H1 (cell line): ENCODE data around the gene SYNGR4. TPM values are rescaled to one million over a fixed set of nuclear protein-coding genes. Genes with fewer than 3 reads are reported as not detected.

Experiments
- BACH1 ChIP-seq: IDR thresholded peaks from 2 replicates; pipeline ENCODE4 v1.6.1; 2012; ENCODE audit warnings: low read length, improper control_type of control experiment
- BCL11A ChIP-seq, 2 experiments: IDR thresholded peaks; one replicate each; pipeline ENCODE4 v1.6.1; 2011; ENCODE audit warnings: low read depth in 2 of 2, low read length in 2 of 2, mild to moderate bottlenecking in 2 of 2
- CBX5 ChIP-seq: fragments of 300-800, 300-1000 bp; sonication (generic); IDR thresholded peaks from 2 replicates; pipeline ENCODE4 v1.7.1; 2016; ENCODE audit warnings: antibody characterized with exemption, low read length, low read depth
- CEBPB ChIP-seq: IDR thresholded peaks from 2 replicates; pipeline ENCODE4 v1.6.1; 2012; ENCODE audit warnings: low read depth, low read length
- CHD7 ChIP-seq: fragments of 300-600 bp; sonication (generic); IDR thresholded peaks from 2 replicates; pipeline ENCODE4 v1.7.1; 2012; ENCODE audit warnings: low read length, moderate library complexity, mild to moderate bottlenecking, inconsistent platforms; ENCODE audit not compliant: insufficient replicate concordance
- CTBP2 ChIP-seq: IDR thresholded peaks from 2 replicates; pipeline ENCODE4 v1.7.0; 2011; ENCODE audit warnings: borderline replicate concordance, mild to moderate bottlenecking, moderate library complexity, mixed read lengths, low read length; ENCODE audit not compliant: insufficient read depth, insufficient read length
- GTF2F1 ChIP-seq: IDR thresholded peaks from 2 replicates; pipeline ENCODE4 v1.6.1; 2012; ENCODE audit warnings: low read depth, low read length, improper control_type of control experiment, borderline replicate concordance
- KDM4A ChIP-seq: IDR thresholded peaks from one replicate; pipeline ENCODE4 v1.7.1; 2012; ENCODE audit warnings: low read depth, mild to moderate bottlenecking, moderate library complexity, low read length, inconsistent platforms; ENCODE audit not compliant: severe bottlenecking
- RFX5 ChIP-seq: IDR thresholded peaks from 2 replicates; pipeline ENCODE4 v1.6.1; 2011; ENCODE audit warnings: low read depth, low read length, improper control_type of control experiment, borderline replicate concordance
- SIN3A ChIP-seq, 2 experiments: IDR thresholded peaks in 1 of 2; conservative IDR thresholded peaks in 1 of 2; 2 replicates each; pipeline ENCODE4 v1.6.1; 2011 to 2012; ENCODE audit warnings: low read length in 2 of 2, improper control_type of control experiment in 1 of 2, low read depth in 1 of 2, mild to moderate bottlenecking in 1 of 2
- TCF12 ChIP-seq: IDR thresholded peaks from 2 replicates; pipeline ENCODE4 v1.6.1; 2011; ENCODE audit warnings: low read depth, mild to moderate bottlenecking, low read length
- polyA plus RNA-seq, 7 experiments: library from polyadenylated mRNA; depleted of rRNA in 3 of 7; stranded (reverse) in 5 of 7; unstranded in 2 of 7; fragments of >200 nt in 5 of 7; fragments of 200-250 nt in 2 of 7; gene quantifications; 1 replicate in 5 of 7; 2 replicates in 1 of 7; 4 replicates in 1 of 7; pipeline versions ENCODE4 v1.2.1 to v1.2.3, GENCODE V29; 2011 to 2013; ENCODE audit warnings: missing spikeins in 2 of 7, mixed read lengths in 2 of 7
- total RNA-seq: library from RNA; stranded (reverse); fragmentation: NEBNext Ultra II Directional; extraction: Animal tissue kit (Norgen Biotek cat#: 25700); gene quantifications from 2 replicates; pipeline ENCODE4 v1.2.1, GENCODE V29; 2021

Gene SYNGR4
- total and polyA plus RNA-seq, 2 of the 8 experiments (the other 6 are each of a cell fraction or from before 2014, with no cell fraction given): 0.41 TPM; not detected in 1

- TF ChIP-seq CHD7: no peak
- no peak for TF ChIP-seq CEBPB
- no peak for TF ChIP-seq GTF2F1
- TF ChIP-seq SIN3A (conservative IDR thresholded peaks at IDR 0.05 in 1 of 2, IDR thresholded peaks at IDR 0.05 in 1 of 2; ENCODE audit: low read depth in 1 of 2, low read length in 2 of 2): no peak
- no peak for TF ChIP-seq RFX5
- TF ChIP-seq CBX5: no peak
- TF ChIP-seq BCL11A (IDR thresholded peaks at IDR 0.05; ENCODE audit: low read depth in 2 of 2, low read length in 2 of 2): no peak
- no peak for TF ChIP-seq TCF12
- no peak for TF ChIP-seq BACH1
- no peak for TF ChIP-seq CTBP2
- TF ChIP-seq KDM4A: no peak
These were observed 45.7 kb upstream of the SYNGR4 start (continued) for GRCh38 chr19:48318286-48318987.
